ENCODE results near the gene GPR34.
"Not testable (repeated sequence)": the region's sequence is repeated elsewhere in the genome, so short reads cannot be mapped to it uniquely, and the experiment has no call there.

Gene GPR34

DNA sequence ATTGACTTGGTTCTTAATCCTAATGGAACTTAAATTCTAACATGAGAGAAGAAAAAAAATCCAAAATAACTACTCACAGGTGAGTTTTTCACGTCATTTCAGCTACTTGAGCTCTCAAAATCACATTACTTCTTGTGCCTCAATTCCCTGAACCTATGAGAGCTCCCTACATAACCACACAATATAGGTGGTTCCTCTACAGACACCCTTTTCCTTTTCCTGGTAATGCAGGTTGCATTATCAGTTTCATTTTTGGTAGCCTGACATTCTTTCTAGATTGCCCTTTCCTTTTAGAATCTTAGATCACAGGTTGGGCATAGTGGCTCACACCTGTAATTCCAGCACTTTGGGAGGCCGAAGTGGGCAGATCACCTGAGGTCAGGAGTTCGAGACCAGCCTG is 4.3 kb downstream of the GPR34 start:
- no peak for DNase-seq (ENCODE audit: low spot score)

DNA sequence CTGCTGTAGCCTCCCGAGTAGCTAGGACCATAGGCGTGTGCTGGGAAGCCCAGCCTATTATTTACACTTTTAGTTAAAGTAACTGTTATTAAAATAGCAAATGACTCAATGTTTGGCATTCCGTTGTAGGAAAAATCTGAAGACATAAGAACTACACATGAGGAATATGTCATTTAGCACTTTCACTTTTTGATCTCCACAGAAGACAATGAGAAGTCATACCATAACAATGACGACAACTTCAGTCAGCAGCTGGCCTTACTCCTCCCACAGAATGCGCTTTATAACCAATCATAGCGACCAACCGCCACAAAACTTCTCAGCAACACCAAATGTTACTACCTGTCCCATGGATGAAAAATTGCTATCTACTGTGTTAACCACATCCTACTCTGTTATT is 6.7 kb downstream of the GPR34 start:
- DNase-seq (ENCODE audit: low spot score) = peak; percentile 10

DNA sequence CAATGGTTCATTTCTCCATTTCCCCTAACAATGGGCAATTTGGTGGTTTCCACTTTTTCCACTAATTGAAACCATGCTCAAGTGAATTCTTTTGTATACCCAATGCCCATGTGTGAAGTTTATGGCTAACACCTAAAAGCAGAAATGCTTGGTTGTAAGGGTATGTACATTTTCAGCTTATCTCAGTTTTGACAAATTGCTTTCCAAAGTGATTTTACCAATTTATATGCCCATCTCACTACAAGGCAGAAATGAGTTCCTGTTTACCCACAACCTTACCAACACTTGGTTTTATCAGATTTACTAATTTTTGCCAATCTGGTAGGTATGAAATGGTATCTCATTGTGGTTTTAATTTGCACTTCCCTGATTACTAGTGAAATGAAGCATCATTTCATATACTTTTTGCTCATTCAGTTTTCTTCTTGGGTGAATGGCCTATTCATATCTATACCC is 14.8 kb downstream of the GPR34 start:
- no peak for DNase-seq (ENCODE audit: low spot score)

DNA sequence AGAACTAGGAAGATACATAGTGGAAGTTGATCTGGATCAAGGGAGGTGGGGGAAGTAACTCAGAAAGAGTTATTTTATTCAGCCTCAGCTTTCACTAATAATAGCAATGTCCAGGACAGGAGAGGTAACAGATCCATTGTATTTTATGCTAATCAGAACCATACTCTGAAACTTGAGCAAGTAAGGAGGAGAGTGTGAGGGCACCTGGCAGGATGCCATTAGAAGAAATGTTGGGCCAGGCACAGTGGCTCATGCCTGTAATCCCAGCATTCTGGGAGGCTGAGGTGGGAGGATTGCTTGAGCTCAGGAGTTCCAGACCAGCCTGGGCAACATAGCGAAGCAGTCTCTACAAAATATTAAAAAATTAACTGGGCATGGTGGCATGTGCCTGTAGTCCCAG is 16.3 kb downstream of the GPR34 start:
- DNase-seq (ENCODE audit: low spot score) = no peak

DNA sequence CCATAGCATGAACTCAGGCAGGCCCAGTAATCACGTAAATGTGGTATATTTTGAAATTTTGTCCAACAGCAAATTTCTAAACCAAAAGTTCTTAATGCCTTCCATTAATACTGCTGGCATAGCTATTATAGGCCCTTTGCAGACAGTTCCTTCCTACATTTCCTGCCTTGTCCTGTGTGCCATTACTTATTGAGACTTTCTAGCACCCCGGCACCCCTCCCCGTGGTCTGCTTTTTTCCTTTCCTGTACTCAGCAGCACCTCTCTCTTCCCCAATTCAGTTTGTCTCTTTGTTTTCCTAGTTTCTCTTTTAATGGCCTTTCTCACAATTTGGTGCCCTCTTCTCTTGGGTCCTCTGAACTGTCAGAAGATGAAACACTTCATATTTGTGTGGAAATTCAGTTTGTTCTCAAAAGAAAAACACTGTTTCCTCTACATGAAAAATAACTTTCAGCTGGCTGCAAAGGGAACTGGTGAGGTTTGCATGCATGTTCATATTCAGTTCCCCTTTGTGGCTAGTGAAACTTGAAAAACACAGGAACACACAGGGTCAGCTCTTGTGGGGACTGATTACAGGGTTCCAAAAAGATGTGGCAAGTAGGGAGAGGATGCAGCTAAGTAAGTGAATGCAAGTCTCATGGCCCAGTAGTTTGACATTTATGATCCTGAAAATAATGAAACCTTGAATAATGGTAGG is 17.1 kb downstream of the GPR34 start:
- DNase-seq (ENCODE audit: low spot score) = no peak

DNA sequence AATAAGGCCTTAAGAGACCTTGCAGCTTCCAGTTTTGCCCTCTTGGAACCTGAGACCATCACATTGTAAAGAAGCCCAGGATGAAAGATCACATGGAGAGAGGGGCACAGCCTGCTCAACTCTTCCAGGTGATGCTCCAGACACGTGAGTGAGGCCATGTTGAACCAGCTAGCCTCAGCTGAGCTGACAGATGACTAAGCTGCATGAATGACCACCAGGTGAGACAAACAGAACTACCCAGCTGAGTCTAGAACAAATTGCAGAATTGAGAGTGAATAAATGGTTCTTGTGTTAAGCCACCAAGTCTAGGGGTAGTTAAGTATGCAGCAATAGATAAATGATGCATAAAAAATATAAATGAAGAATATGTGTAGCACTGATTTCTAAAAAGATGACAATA is 18.4 kb downstream of the GPR34 start:
- no peak for DNase-seq (ENCODE audit: low spot score)

DNA sequence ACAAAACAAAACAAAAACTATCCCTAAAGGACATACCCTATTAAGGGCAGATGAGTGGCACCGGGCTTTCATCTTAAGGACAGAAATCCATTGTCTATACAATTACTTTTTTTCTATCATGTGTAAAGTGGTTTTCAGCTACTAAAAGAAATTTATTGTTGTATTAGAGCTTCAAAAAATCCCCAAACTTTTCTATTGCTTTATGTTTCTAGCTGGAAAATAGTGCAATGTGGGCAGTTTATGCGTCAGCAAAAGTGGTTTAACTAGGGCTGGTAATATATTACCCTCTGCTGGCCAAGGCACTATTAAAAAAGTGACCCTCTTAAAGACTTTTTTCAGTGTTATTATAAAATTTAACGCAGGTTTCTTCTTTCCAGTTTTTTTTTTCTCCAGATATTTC is 19.7 kb downstream of the GPR34 start:
- no peak for DNase-seq (ENCODE audit: low spot score)

DNA sequence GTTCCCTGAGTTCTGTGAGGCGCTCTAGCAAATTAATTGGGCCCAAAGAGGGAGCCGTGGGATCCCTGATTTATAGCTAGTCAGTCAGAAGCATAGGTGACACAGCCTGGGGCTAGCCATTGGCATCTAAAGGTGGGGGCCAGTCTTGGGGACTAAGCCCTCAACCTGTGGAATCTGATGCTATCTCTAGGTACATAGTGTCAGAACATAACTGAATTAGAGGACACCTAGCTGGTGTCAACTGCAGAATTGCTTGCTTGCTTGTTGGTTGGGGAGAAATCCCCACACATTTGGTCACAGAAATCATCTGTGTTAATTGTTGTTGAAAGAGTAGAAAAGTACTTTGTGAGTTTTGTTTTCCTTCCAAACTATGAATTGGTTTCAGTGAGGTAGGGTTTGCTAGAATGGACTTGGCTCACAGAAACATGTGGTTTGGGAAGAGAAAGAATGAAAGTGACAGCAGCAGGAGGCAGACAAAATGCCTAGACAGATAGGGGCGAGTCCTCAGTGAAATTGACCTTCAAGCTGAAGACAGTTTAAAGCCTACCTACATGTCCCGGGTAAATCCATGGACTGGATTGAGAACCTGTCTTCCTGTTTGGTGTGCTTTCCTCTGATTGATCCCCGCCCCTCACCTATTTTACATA is 22.4 kb downstream of the GPR34 start:
- no peak for DNase-seq (ENCODE audit: low spot score)

DNA sequence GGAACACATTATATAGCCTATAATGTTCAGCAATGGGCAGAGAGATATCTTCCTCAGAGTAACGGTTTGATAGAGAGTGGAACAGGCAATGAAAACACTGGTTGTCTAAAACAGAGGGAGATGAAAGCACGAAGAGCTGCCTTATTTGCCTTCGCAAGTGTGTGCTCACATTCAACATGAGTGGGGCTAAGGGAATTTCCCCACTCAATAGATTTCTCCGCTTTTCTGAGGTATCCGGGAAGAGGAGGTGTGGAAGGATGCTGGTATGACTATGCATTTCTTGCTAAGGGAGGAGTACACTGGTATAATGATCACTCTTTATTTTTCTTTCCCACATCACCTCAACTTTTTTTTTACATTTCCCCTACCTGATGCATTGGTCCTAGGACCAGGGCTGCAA is 27.4 kb downstream of the GPR34 start:
- DNase-seq (ENCODE audit: low spot score) = no peak

DNA sequence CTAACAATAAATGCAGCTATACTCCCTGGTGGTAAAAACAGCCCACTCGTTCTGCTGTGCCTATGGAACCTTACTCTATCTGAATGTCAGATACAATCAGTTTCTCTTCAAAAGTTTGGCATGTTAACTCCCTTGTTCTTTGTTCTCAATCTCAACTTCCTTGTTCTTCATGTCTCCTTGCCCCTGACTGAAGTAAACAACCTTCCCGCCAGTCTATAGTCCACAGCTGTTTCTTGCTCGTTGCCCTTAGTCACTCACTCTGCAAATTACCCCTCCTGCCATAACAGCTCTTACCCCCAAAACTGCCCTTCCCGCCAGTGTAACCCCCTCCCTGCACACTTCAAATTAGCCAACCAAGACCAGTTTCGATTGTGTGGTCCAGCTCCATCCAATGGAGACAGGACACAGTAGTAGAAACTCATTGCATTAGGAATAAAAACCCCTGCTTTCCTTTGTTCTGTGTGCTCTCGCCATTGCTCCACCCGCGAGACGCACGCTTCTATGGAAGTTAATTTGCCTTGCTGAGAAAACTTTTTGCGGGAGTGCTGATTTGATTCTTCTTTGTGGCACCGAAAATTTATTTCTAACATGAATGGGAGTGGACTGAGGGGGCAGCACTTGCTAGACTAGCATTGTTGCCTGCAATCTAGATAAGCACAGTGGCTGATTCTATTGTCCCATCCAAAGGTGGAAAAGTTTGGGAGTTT is 28.1 kb downstream of the GPR34 start:
- no peak for DNase-seq (ENCODE audit: low spot score)

DNA sequence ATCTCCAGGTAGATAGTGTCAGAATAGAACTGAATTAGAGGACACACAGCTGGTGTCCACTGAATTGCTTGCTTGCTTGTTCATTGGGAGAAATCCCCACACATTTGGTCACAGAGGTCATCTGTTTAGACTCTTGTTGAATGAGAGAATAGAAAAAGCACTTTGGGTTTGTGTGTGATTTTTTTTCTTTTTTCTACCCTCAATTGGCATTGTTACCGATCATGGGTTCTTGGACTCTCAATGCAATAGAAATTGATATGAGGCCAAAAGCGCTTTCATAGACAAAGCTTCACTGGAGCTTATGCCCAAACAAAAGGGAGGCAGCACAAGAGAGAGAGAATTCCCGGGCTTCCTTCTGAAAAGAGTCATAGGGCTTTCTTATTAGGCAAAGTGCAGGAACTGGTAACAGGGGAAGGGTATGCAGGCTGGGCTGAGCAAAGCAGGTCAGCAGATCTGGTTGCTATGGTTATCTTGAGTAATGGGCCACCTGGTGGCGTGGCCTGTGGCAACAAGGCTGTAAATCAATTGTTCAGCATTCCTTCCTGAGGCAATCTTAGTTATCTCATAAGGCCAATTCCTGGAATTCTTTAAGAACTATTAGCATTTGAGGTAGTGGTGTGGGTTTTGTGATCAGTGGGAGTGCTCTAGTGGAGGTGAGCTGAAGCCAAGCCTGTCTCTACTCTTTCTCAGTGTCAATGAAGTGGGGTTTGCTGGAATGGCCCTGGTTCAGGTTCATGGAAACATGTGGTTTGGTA is 29.9 kb downstream of the GPR34 start:
- no peak for DNase-seq (ENCODE audit: low spot score)

DNA sequence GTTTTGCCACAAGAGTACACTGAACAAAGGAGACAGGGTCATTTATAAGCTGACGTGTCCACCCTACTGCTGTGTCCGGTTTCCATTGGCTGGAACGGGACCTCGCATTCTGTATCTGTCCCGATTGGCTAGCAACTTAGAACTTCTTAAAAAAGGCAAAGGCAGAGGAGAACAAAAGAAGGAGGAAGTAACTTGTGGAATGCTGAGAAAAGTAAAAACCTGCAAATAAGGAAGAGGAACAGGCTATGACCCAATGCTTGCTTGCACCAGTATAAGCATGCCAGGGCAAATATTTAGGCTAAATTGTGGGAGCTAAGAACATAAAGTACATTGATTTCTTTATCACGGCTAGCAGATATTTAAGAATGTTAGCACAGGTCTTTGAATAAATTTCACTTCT is 30.8 kb downstream of the GPR34 start:
- DNase-seq (ENCODE audit: low spot score) = not testable (repeated sequence)

DNA sequence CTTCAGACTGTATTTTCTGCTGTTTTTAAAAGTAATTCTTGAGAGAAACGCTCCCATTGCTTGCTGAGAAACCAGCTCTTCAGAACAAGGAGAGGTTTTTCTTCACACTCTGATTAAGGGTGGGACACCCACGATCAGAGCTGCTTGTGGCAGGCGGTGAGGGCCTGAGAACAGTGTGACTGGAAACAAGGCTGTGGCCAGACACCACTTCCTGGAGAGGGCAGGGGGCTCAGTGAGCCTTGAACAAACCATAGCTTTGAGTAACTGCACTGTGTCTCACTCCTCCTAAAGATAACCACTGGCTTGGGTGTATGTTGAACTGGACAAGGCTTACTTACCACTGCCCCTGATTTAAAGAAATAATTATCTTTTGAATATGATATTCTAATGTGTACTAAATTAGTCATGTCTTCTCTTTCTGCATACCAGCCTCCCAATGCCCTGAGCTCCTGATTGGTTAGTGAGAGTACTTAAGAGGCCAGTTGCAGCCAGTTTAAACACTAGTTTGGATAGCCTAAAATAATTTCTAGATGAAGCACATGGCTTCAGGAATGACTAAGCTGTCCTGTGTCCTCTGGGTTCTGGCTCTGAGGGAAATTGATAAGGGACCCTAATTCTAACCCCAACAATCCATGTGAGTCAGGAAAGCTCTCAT is 31.5 kb downstream of the GPR34 start:
- peak; percentile 9 for DNase-seq (ENCODE audit: low spot score)

DNA sequence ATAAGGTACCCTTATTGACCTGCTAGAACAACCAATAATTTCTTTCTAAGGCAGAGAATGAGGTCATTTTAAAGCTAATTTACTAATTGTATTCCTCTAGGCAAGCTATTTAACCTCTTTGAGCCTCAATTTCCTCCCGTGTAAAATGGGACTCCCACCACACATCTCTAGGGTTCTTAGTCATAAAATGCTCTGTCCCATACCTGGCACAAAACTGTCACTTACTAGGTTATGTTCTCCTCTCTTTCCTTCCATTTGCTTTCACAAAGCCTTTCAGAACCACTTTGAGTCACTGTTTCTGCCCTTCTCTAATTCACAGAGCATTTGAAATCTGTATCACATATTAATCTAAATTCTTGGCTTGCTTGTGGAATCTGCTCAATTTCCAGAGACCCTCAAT is 32.8 kb downstream of the GPR34 start:
- no peak for DNase-seq (ENCODE audit: low spot score)

DNA sequence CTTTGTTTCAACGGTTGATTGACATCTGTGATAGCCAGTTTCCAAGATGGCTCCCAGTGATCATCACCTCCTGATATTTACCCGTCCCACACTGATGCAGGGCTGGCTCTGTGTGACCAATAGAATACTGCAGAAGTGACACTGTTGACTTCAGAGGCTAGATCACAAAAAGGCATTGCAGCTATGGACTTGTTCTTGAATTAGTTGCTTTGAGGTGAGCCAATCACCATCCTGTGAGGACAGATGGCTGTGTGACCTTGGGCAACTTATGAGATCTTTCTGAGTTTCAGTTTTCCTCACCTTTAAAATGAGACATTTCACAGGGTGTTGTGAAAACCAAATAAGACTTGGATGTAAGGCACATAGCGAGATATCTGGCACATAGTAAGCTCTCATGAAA is 33.4 kb downstream of the GPR34 start:
- no peak for DNase-seq (ENCODE audit: low spot score)

DNA sequence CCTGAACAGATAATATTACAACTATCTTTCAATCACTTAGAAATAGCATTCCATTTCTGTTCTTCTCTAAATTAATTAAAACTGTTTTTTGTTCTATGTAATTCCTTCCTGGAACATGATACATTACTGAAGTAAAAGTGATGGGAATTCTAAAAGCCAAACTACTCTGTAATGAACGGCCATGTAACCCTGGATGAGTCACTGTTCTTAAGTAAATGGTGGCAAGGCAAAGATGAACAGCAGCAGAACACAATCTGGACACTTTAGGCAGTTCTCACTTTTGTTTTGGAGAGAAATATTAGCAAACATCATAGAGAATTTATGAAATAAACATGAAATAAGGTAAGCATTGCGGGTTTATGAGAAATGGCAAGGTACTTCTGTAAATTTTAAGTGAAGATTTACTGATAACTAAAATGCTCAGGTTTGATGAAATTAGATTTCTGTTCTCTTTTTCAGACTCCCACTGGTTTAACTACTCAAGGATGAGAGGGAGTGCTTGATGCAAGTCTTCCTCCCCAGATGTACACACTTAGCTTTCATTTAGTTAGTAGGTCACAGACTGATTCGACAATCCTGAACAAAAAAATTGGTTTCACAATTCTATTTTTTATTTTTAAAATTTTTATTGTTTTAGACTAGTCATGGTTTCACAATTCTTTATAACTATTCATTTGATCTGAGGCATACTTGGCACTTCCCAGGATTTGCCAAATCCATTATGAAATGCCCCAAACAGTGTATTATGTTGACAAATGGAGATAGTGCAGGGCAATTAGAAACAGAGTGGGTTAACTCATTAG is 34.2 kb downstream of the GPR34 start:
- no peak for DNase-seq (ENCODE audit: low spot score)

DNA sequence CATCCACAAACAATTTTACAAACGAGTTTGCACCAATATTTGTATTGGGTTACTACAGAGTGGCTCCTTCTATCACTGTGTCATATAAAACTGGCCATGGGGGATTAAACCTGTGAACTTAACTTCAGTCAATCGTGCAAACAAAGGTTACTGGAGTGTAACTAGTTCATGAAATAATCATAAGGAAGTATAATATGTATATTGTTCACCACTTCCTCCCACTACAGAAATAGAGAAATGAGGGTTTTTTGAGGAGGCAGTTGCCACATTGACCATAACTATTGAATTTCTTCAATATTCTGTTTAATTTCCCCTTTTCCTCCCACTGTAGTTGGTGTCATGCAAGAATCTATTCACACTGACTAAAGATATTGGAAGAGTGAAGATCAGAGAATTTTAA is 35.1 kb downstream of the GPR34 start, which contains the start of gene GPR82:
TSS of gene GPR82 (plus strand) at position 356 of the 400 bp plus-strand sequence. CDS start 2,846 bp downstream, outside the sequence.
- DNase-seq (ENCODE audit: low spot score) = no peak

DNA sequence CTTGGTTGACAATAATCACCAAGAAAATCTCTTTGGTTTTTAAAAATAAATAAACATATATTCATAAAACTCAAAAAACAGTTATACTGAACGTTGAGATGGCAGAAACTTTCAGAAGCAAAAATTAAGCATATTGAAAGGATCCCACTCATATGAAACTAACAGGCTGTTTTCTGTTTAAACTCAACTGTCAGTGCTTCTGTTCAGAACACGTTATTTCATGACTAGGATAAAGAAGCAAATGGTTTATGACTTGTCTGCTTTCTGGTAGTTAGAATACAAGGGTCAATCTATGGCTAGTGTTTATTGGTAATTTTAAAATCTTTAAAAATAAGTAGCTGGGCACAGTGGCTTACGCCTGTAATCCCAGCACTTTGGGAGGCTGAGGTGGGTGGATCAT is 39.4 kb downstream of the GPR34 start:
- no peak for DNase-seq (ENCODE audit: low spot score)

DNA sequence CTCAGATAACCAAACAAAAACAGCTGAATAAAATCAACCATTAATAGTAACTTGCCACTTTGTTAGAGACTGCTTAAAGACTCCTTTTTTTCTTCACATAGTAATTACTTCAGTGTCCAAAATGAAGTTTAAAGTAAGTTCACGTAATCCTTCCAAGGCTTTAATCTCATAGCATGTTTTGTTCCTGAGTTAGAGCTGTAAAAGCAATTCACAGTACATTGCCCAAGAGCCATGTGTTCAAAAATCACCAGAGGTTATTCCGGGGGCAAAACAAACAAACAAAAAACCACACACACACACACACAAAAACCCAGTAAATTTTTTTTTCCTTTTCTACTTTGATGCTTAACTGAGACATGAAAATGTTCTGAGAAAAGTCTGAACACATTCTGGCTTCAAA is 41.3 kb downstream of the GPR34 start:
- no peak for DNase-seq (ENCODE audit: low spot score)

DNA sequence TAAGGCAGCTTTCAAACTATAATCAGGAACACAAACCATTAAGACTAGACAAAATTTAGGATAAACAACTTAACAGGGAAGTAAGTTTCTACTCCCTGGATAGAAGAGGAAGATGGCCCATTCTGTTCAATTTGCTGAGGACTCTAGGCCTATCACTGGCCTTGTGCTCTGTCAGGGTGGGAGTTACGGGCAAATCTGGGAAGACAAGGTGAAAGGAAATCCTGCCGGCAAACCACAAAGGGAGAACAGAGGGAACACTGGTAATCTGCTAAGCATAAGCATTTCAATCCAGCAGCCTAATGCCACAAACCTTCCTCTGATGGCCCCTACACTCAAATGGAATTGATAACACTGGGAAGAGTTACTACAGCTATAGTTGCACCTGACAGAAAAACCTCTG is 43.5 kb downstream of the GPR34 start:
- DNase-seq (ENCODE audit: low spot score) = no peak

DNA sequence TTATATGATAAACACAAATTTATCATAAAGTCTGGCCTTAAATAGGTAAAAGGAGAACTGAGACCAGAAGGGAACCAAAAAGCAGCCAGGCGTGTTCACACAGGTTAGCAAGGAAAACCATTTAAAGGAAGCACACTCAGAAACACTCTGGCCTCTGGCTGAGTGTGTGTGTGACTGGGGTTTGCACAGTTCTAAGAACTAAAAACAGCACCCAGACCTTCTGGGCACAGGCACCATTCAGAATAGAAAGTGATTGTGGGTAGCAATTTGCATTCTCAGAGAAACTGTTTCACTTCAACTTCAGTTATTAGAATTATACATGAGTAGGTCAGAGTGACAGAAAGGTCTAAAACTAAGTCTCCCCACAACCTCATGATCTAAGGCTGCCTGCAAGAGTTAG is 45.2 kb downstream of the GPR34 start:
- DNase-seq (ENCODE audit: low spot score) = no peak

All from AG08396 (cell line).